ENCODE measurements around the gene BAG3.

The BAG3 gene

DNA sequence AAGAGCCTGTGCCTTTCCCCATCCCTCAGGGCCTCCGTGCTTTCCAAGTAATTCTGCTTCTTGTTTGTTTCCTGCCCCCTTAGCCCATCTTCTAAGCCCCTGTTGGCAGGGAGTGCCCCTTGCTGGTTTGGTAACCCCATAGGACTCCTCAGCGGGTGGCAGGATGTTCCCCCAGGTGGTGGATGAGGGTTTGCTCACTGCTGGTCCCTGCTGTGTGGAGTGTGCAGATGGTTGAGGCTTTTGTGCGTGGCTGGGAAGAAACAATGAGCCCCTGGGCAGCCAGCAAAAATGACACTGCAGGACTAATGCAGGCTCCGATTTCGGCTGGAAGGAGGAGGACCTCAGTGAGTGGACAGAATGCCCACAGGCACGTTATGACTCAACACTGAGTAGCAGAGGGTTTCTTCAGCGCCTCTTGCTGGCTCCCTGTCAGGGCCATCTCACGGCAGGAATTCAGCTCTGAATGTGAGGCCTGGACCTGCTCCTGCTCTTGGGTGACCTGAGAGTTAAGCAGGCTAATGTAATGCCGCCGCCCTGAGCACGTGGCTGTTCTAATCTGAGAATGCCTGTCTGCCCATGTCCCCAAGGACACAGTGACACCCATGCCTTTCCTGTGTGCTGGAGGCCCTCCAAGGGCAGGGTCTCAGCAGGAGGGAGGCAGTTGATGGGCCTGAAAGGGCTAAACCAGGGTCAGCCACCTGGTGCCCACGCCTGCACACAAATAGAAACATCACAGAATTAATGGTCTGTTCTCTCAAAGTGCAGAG is 16.6 kb downstream of the BAG3 start:
- no peak for DNase-seq

DNA sequence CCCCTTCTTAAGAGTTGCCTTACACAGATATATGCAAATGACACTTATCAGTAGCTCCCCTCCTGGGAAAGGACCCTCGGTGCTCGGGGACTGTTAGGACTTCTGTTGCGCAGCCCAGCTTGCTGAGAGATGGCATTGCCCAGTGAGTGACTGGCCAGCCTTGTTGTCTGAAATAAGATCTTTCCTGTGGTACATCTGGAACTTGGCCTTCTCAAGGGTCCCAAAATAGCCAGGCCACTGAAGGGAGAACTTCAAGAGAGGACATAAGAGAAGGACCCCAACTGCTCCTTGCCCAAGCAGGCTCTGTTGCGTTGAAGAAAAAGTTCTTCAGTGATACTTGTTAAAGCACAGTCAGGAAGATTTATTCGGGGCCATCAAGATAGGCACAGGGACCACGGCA is 17.3 kb downstream of the BAG3 start:
- no peak for DNase-seq

DNA sequence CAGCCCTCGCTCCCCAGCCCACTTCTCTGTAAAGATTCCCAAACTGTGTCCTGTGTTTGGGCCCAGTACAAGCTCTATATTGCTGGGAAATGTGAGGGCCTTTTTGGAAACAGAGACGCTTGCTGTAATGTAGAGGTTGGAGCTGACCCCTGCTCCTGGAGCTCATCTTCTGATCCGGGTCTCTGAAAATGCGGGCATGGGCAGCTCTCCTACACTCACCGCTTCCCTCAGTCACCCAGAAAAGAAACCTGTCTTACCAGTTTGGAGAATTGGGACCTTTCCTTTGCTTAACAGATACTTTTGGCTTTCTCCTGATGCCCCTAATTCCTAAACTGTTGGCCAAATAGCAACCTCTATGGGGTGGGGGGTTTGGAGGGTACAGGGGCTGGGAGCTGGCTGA is 18.2 kb downstream of the BAG3 start:
- DNase-seq, result no peak

DNA sequence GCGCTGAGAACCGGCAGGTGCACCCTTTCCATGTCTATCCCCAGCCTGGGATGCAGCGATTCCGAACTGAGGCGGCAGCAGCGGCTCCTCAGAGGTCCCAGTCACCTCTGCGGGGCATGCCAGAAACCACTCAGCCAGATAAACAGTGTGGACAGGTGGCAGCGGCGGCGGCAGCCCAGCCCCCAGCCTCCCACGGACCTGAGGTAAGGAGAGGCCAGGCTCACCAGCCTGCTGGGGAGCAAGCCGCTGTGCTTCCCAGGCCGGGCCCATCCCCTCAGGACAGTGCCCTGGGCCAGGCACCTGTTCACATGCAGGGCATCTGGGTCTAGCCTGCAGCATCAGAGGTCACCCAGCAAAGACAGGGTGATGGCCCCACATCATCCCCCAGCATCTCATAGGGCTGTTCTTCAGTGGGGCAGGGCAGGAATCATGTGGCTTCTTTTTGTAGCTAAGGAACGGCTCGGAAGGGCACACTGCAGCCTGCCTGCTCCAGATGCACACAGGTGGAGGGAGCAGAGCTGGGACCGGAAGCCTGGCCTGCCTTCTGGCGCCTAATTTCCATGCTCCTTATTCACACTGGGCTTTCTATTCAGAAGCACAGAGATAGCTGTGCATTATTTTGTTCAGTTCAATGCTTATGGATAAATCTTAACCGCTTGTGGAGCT is 18.9 kb downstream of the BAG3 start:
- DNase-seq, result no peak

DNA sequence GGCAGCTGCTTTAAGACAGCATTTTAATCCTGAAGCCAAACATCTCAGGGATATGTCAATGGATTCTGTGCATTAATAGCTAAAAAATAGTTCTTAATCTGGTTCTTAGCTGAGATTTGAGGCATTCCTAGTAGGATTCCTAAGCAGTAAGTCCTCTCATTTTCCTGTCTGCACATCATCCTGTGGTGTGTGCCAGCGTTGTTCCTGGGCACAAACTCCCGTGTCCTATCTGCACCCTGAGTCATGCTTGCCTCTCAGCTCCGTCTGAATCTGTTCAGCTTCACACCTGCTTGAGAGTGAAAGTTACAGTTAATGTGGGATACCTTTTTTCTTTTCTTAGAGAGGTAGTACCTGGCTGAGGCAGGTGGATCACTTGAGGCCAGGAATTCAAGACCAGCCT is 19.5 kb downstream of the BAG3 start:
- DNase-seq, result no peak

DNA sequence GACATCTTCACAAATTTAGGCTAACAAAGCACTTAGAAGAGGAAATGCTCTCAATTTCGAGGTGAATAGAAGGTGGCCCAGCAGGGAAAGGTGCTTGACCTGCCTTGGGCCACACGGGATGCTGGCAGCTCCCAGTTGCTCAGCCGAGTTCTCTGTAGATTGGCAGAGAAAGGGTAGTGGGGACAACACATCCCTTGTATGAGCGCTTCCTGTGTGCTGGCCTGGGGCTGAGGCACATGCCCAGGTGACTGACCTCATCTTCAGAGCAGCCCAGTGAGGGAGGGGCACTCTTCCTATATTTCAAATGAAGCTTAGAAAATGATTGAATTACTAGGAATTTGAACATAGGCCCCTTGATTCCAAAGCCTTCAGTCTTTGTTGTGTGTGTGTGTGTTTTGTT is 20.2 kb downstream of the BAG3 start:
- no peak for DNase-seq

DNA sequence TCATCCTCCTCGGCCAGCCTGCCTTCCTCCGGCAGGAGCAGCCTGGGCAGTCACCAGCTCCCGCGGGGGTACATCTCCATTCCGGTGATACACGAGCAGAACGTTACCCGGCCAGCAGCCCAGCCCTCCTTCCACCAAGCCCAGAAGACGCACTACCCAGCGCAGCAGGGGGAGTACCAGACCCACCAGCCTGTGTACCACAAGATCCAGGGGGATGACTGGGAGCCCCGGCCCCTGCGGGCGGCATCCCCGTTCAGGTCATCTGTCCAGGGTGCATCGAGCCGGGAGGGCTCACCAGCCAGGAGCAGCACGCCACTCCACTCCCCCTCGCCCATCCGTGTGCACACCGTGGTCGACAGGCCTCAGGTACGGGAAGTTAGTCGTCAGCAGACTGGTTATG is 21.1 kb downstream of the BAG3 start:
- no peak for DNase-seq

DNA sequence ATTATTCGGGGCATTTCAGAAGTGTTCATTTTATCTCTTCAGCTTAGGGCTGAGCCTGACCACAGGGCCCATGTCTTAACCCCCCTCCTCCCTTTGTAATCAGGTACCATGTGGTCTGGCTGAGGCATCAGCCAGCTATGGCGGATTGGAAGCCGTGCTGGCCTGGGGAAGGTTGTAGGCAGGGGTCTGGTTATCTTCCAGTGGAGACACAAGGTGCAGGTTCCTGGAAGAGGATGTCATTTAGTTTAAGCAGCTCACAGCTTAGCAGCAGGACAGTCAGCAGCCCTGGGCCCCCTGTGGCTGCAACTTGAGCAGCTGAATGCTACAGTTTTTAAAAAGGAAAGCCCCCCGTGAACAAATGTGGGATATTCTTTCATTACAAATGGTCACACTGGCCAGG is 22.1 kb downstream of the BAG3 start:
- no peak for DNase-seq

DNA sequence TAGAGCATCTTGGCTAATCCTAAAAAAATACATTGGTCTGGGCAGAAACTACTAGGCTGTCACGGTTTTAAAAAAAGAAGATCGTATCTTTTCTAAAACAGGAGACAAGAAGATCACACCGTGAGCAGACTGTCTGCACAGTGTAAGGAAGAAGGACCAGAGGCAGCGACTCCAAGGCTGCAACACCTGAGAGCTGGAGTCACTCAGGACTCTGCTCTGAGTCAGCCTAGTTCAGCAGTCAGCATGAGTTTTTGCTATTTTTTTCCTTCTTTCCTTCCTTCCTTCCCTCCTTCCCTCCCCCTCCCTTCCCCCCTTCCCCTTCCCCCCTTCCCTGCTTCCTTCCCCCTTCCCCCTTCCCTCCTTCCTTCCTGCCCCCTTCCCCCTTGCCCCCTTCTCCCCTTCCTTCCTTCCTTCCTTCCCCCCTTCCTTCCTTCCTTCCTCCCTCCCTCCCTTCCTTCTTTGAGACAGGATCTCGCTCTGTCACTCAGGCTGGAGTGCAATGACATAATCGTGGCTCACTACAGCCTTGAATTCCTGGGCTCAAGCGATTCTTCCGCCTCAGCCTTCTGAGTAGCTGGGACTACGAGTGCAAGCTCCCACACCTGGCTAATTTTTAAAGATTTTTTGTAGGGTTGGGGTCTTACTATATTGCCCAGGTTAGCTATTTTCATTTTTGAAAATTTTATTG is 24.4 kb downstream of the BAG3 start:
- DNase-seq, result no peak

DNA sequence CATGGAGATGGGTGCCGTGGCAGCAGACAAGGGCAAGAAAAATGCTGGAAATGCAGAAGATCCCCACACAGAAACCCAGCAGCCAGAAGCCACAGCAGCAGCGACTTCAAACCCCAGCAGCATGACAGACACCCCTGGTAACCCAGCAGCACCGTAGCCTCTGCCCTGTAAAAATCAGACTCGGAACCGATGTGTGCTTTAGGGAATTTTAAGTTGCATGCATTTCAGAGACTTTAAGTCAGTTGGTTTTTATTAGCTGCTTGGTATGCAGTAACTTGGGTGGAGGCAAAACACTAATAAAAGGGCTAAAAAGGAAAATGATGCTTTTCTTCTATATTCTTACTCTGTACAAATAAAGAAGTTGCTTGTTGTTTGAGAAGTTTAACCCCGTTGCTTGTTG is 25.9 kb downstream of the BAG3 start:
- no peak for DNase-seq

DNA sequence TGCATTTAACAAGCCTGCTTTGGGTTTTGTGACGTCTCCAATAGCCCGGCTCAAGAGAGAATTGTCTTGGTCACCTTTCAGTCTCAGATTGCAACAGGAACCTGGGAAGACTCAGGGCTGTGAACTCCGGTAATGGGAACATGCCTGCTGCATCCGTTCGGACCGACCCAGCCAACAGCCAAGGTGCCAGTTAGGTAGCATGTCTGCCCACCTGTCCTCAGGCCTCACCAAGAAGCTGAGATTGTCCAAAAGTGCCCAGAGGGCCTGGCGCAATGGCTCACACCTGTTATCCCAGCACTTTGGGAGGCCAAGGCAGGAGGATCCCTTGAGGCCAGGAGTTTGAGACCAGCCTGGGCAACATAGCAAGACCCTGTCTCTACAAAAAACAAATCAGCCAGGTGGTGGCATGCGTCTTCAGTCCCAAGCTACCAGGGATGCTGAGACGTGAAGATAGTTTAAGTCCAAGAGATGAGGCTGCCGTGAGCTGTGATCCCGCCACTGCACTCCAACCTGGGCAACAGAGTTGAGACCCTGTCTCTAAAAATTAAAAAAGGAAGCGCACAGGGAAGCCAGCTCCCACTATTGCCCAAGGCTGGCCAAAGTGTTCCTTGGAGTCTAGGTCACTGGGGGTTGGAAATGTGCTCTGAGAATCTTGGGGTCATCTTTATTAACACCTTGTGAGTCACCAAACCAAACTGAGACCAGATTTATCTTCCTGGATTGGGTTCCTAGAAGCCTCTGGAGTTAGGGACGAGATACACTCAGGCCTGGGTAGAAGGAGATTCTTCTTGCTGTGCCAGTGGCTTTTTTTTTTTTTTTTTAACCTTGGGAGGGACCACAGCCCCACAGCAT is 26.9 kb downstream of the BAG3 start:
- no peak for DNase-seq

DNA sequence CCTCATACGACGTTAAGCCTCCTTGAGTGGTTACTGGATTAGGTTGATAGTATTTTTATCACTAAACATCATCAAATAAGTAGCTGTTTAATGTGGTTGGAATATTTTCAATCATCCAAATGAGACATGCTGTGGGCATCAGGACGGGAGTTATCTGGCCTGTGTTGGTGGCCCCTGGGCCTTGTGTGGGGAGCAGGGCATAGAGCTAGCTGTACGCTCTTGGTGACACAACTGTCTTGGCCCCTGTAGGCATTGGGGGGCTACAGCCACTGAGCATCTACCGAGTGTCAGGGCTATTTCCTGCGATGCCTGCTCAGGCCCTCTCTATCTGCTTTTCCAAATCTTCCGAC is 28.3 kb downstream of the BAG3 start:
- no peak for DNase-seq

DNA sequence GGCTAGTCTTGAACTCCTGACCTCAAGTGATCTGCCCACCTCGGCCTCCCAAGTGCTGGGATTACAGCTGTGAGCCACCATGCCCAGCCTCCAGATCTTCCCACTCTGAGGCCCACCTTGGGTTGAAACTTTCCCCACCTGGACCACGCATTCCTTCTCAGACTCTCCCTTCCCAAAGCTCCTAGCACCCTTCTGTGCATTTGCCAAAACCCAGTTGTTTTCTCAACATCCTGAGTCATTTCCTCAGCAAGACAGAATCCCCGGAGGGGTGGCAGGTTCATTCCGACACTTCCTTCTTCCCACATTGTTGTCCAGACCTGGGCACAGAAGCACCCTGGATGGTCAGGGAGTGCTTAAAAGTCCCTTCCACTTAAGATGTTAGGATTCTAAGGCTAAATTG is 28.9 kb downstream of the BAG3 start:
- no peak for DNase-seq

DNA sequence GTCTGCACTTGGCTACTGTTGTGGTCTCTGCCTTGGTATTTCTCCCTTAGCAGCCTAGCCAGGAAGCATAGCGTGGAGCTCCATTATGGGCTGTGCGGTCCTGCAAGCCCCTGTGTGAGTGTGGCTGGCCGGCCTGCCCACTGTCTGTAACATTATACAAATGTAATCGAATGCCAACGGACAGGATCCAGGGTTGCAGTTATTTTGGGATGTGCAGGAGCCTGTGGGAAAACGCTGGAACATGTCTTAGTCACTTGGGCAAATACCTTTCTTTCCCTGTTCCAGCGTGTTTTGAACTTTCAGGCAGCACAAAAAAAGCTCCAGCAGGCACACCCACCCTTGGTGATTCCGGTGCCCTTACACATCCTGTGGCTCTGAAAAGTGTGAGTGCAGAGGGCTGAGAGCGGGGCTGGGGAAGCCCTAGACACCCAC is 29.5 kb downstream of the BAG3 start:
- no peak for DNase-seq

DNA sequence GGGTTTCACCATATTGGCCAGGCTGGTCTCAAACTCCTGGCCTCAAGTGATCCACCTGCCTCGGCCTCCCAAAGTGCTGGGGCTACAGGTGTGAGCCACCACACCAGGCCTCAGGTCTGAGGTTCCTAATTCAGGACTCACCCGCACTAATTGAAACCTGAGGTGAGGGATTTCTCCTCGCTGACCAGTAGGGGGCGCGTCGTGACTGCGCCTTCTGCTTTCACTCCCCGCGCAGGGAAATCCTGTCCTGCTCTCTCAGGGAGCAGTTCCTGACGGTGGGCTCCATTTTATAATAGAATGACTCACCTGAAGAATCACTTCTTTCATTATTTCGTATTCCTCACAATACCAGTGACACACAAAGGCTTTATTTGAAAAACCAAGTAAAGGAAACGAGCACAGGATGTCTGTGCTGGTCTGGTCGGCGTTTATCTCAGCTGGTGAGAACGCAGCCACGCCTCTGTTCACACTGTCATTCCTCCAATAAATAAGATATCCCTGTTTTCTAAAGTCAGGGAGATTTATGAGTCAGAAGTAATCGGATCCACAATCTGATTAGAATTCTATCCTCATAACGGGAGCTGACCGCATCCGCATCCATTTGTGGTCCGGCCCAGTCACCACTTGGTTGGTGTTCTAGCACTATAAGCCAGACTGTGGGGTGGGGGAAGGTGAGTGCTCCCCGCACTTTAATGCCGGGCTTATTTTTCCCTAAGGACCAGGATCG is 35.4 kb downstream of the BAG3 start:
- peak; percentile 15 to 76 for DNase-seq

DNA sequence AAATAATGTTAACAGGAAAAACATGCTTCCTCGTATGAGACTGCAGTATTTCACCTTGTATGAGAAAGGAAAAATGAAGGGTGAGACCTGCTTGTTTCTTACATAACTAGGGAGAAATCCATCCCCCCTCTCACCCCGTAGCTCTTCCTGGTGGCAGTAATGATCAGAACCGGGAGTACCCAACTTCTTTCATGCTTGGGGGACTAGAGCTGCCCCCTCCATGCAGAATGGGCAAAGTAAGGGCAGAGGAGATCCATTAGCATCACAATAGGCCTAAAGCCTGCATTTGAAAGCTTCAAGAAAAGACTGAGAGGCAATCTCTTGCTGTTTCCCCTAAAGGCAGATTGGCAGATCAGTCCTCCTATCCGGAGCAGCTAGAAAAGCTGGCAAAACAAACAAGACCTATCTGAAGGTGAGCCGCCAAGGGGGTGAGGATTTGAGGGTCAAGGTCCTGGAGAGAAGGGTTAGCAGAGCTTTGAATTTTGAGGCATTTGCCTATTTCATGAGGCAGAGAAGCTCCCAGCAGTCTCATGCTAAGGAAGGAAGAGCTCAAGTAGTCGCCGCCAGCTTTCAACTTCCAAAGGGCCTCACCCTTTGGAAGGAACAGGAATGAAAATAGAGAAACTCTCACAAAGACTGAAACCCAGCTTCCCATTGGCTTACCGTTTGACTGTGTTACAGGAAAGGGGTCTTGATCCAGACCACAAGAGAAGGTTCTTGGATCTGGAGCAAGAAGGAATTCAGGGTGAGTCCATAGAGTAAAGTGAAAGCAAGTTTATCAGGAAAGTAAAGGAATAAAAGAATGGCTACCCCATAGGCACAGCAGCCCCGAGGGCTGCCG is 36.2 kb downstream of the BAG3 start:
- DNase-seq, result no peak

DNA sequence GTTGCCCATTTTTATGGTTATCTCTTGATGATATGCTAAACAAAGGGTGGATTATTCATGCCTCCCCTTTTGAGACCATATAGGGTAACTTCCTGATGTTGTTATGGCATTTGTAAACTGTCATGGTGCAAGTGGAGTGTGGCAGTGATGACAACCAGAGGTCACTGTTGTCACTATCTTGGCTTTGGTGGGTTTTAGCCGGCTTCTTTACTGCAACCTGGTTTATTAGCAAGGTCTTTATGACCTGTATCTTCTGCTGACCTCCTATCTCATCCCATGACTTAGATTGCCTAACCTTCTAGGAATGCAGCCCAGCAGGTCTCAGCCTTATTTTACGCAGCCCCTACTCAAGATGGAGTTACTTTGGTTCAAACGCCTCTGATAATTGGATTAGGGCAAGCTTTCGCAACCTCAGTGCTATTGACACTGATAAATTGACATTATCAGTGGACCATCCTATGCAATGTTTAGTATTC is 36.9 kb downstream of the BAG3 start:
- no peak for DNase-seq

DNA sequence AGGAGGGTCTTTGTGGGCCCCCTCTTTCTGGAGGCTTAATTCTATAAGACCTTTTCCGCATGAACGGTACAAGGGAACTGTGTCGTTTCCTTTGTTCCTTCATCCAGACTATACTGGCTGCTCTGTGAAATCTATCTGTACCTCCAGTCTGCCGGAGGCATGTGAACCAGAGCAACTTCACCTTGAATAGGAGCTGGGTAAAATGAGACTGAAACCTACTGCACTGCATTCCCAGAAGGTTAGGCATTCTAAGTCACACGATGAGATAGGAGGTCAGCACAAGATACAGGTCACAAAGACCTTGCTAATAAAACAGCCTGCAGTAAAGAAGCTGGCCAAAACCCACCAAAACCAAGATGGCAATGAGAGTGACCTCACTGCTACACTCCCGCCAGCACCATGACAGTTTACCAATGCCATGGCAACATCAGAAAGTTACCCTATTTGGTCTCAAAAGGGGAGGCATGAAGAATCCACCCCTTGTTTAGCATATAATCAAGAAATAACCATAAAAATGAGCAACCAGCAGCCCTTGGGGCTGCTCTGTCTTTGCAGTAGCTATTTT is 37.9 kb downstream of the BAG3 start:
- DNase-seq, result no peak

DNA sequence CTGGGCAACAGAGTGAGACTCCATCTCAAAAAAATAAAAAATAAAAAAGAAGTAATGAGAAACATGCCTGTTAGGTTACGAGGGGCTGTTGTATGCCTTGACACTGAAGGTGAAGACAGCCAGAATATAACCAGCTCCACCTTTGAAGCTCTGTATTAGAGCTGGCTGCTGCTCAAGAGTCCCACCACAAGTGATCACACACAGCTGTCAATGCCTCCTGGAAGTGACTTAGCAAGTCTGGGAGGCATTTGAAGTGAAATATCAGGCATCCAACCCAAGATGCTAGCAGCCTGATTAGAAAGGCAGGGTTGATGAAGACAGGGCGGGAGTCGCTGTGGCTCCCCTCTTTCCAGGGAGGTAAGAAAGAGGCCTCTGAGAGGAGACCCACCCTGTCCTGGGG is 40.5 kb downstream of the BAG3 start:
- DNase-seq, result no peak

DNA sequence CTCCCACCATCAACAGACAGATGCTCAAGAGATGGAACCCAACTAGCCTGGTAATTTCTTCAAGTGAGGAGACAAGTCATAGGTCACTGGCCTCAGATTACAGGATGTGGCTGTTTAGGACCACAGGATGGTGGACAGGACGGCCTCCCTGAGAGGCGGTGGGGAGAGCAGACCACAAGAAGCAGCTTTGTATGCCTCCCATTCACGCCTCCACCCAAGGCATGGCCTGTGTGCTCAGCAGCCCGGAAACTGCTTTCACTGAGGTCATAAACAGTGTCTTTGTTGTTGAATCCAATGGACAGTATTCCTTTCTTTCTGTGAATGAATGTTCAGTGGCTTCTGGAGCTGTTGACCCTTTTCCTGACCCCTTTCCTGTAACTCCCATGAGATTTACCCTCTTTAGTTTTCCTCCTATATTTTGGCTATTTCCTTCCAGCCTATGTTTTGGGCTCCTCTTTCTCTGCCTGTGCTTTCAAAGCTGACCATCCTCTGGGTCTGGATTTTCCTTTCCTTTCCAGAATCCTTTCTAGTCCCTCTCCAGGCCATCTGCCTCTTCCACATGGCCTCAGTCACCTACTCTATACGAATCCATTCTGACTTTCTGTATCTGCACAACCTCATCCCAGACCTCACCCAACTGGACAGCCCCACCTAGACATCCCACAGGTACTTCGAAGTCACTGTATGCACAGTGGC is 42.2 kb downstream of the BAG3 start:
- no peak for DNase-seq

DNA sequence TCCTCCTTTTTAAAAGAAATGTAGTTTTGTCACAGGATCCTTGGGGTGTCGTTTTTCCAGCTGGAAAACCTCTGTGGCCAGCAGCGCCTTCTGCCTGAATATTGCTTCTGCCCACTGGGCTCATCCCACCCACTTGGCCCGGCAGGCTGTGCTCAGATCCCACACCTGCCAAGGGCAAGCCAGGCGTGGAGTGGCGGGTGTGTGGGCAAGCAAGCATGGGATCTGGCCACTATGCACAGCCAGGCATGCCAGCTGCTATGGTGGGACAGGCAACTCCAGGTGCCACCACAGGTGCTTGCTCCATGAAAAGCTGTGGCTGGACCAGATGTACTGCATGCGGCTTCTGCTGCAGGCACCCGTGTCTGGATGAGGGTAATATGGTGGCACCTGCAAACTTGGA is 43.4 kb downstream of the BAG3 start:
- no peak for DNase-seq
